HEK293 (cell line): ENCODE data around the gene COIL.

Source experiments
- CTCF ChIA-PET: fragments of 350-600 bp; formaldehyde crosslinking; extraction: SDS; loops from one replicate; lab custom pipeline; 2021; ENCODE audit warnings: antibody characterized with exemption; lab: Yijun Ruan, JAX
- POLR2A ChIA-PET: fragments of 300-600 bp; formaldehyde crosslinking; extraction: SDS; loops from one replicate; lab custom pipeline; 2020; ENCODE audit warnings: antibody characterized with exemption, inconsistent platforms; lab: Yijun Ruan, JAX
- H3K27ac ChIP-seq: fragments of 200-500 bp; sonication (Bioruptor generic); 2 replicates; pipeline ENCODE4 v1.5.1; 2014; ENCODE audit warnings: low read depth, low read length, control low read depth, inconsistent platforms; ENCODE audit errors: extremely low read depth
- H3K36me3 ChIP-seq, 2 experiments: fragments of 200-500 bp in 1 of 2; sonication (Bioruptor generic) in 1 of 2; 1 replicate in 1 of 2; 2 replicates in 1 of 2; pipeline ENCODE4 v1.5.1; 2014 to 2017; ENCODE audit warnings: inconsistent platforms in 2 of 2, low read length in 2 of 2; ENCODE audit not compliant: control insufficient read depth in 2 of 2, insufficient read depth in 1 of 2
- H3K4me1 ChIP-seq: fragments of 200-500 bp; sonication (Bioruptor generic); 2 replicates; pipeline ENCODE4 v1.5.1; 2014; ENCODE audit warnings: mild to moderate bottlenecking, low read length, inconsistent platforms; ENCODE audit not compliant: control insufficient read depth, insufficient read depth
- H3K4me3 ChIP-seq: 2 replicates; pipeline ENCODE4 v1.5.1; 2011; ENCODE audit warnings: low read depth, mild to moderate bottlenecking, control low read depth, low read length, moderate library complexity
- H3K9me3 ChIP-seq: fragments of 200-500 bp; sonication (Bioruptor generic); 2 replicates; pipeline ENCODE4 v1.5.1; 2014; ENCODE audit warnings: low read depth, low read length, inconsistent platforms; ENCODE audit not compliant: control insufficient read depth, insufficient read depth
- BCL11A ChIP-seq: fragments of 450-650 bp; formaldehyde crosslinking; IDR thresholded peaks from 2 replicates; pipeline ENCODE4 v1.5.1; 2016; ENCODE audit warnings: low read depth, missing biosample characterization, missing genetic modification characterization
- KLF7 ChIP-seq: fragments of 450-650 bp; formaldehyde crosslinking; IDR thresholded peaks from 2 replicates; pipeline ENCODE4 v1.5.1; 2016; ENCODE audit warnings: missing biosample characterization, missing genetic modification characterization, borderline replicate concordance
- MZF1 ChIP-seq: fragments of 450-650 bp; formaldehyde crosslinking; IDR thresholded peaks from 2 replicates; pipeline ENCODE4 v1.5.1; 2017; ENCODE audit warnings: missing biosample characterization, missing genetic modification characterization, borderline replicate concordance
- ZNF10 ChIP-seq: fragments of 450-650 bp; formaldehyde crosslinking; IDR thresholded peaks from 2 replicates; pipeline ENCODE4 v1.5.1; 2017; ENCODE audit warnings: missing biosample characterization, missing genetic modification characterization
- ZNF157 ChIP-seq: fragments of 450-650 bp; formaldehyde crosslinking; IDR thresholded peaks from 2 replicates; pipeline ENCODE4 v1.5.1; 2016; ENCODE audit warnings: missing biosample characterization, missing genetic modification characterization
- ZNF18 ChIP-seq: fragments of 450-650 bp; formaldehyde crosslinking; IDR thresholded peaks from 2 replicates; pipeline ENCODE4 v1.5.1; 2016; ENCODE audit warnings: missing biosample characterization, missing genetic modification characterization
- ZNF223 ChIP-seq: fragments of 450-650 bp; formaldehyde crosslinking; IDR thresholded peaks from 2 replicates; pipeline ENCODE4 v1.5.1; 2016; ENCODE audit warnings: missing biosample characterization, missing genetic modification characterization
- ZNF280D ChIP-seq: fragments of 450-650 bp; formaldehyde crosslinking; IDR thresholded peaks from 2 replicates; pipeline ENCODE4 v1.5.1; 2016; ENCODE audit warnings: missing biosample characterization, missing genetic modification characterization
- ZNF311 ChIP-seq: fragments of 450-650 bp; formaldehyde crosslinking; IDR thresholded peaks from 2 replicates; pipeline ENCODE4 v1.5.1; 2017; ENCODE audit warnings: missing biosample characterization, missing genetic modification characterization, borderline replicate concordance
- ZNF621 ChIP-seq: fragments of 450-650 bp; formaldehyde crosslinking; IDR thresholded peaks from 2 replicates; pipeline ENCODE4 v1.5.1; 2017; ENCODE audit warnings: missing biosample characterization, missing genetic modification characterization
- ZNF785 ChIP-seq: fragments of 450-650 bp; formaldehyde crosslinking; IDR thresholded peaks from 2 replicates; pipeline ENCODE4 v1.5.1; 2016; ENCODE audit warnings: missing biosample characterization, missing genetic modification characterization
- ZSCAN30 ChIP-seq: fragments of 450-650 bp; IDR thresholded peaks from 2 replicates; pipeline ENCODE4 v1.5.1; 2018; ENCODE audit warnings: missing biosample characterization, mild to moderate bottlenecking, missing genetic modification characterization, moderate library complexity

COIL gene

DNA sequence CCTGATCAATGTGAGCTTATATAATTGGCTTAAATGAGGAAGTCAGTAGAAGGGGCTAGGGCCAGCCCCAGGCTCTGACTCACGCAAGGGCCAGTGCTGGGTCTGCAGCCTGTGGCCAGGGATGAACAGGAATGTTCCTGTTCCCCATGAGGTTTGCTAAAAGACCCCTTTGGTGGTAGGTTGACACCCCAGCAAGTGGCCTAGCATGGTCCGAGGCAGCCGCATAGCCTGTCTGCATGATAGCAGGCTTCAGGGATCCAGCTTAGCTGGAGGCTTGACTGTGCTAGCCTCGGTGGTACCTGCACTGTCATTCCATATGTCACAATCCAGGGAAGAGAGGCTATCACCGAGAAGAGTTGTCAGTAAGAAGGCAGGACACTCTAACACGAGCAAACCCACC, 70.5 kb downstream of the COIL start:
- Histone ChIP-seq H3K4me3 (no peak overlapping the region), H3K36me3 (peaks cover 18 to 85% of the 10 kb centered on the region in 2 experiments), H3K4me1 (no peaks in the 10 kb centered on the region), H3K9me3 (no peaks in the 10 kb centered on the region), H3K27ac (no peak overlapping the region)
- no peak for TF ChIP-seq MZF1
- TF ChIP-seq ZSCAN30 = no peak
- TF ChIP-seq ZNF10 (tag by site-specific recombination) = no peak
- TF ChIP-seq ZNF785 (tag by site-specific recombination) = no peak
- no peak for TF ChIP-seq KLF7
- no peak for TF ChIP-seq ZNF223
- TF ChIP-seq BCL11A (tag by site-specific recombination) = no peak
- no peak for TF ChIP-seq ZNF621 (tag by site-specific recombination)
- TF ChIP-seq ZNF157 = no peak
- TF ChIP-seq ZNF280D (tag by site-specific recombination) = no peak
- no peak for TF ChIP-seq ZNF18 (tag by site-specific recombination)
- no peak for TF ChIP-seq ZNF311
- ChIA-PET POLR2A (interaction anchor here (1.4 kb wide), 1 partner anchor 23 kb away, joined by 6 read pairs; the partner anchor contains the start of gene TRIM25), CTCF (interaction anchor here (1.0 kb wide), 1 partner anchor 14 kb away, joined by 3 read pairs; no protein-coding TSS in a partner anchor)
